ENCODE data around the gene GNA12.

DNA sequence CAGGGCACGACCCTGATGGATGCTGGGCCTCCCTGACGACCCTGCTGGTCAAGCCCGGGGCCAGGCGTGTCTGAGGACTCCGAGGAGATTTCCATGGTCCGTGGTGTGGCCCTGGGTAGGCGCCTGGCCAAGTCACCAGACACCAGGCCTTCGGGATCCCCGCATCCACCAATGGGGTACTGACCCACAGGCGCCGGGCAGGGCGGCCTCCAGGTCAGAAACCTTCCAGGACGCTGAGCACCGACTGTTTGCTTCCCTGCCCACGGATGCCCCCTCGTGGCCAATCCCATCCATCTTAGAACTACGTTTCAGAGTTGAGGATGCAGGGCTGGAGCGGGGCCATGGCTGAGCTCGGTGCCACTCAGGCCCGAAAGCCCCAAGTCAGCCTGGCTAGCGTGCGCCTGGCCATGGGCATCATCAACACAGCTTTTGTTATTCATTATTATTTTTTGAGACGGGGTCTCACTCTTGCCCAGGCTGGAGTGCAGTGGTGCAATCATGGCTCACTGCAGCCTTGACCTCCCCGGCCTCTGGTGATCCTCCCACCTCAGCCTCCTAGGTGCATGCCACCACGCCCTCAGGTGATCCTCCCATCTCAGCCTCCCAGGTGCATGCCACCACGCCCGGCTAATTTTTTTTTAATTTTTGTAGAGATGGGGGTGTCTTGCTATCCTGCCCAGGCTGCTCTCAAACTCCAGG lies 163.2 kb downstream of the GNA12 start:
- TF ChIP-seq, protein P1, sequence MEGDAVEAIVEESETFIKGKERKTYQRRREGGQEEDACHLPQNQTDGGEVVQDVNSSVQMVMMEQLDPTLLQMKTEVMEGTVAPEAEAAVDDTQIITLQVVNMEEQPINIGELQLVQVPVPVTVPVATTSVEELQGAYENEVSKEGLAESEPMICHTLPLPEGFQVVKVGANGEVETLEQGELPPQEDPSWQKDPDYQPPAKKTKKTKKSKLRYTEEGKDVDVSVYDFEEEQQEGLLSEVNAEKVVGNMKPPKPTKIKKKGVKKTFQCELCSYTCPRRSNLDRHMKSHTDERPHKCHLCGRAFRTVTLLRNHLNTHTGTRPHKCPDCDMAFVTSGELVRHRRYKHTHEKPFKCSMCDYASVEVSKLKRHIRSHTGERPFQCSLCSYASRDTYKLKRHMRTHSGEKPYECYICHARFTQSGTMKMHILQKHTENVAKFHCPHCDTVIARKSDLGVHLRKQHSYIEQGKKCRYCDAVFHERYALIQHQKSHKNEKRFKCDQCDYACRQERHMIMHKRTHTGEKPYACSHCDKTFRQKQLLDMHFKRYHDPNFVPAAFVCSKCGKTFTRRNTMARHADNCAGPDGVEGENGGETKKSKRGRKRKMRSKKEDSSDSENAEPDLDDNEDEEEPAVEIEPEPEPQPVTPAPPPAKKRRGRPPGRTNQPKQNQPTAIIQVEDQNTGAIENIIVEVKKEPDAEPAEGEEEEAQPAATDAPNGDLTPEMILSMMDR (IDR thresholded peaks at IDR 0.05): peak; percentile 59 to 88 (median 76)
- TF ChIP-seq POLR2A (IDR thresholded peaks at IDR 0.05): no peak

Data from adrenal gland (tissue), 5 donors.